Lower leg skin (tissue), 3 donors: ENCODE data around the gene KRT83.

Experiments used
- CTCF ChIP-seq, 3 donors: fragments of 450-650 bp; IDR thresholded peaks; one replicate each; pipeline ENCODE4 v1.5.1; 2016; ENCODE audit warnings: antibody characterized with exemption in 3 of 3, mild to moderate bottlenecking in 3 of 3, moderate library complexity in 2 of 3
- POLR2A ChIP-seq, 2 donors: fragments of 450-650 bp; IDR thresholded peaks; one replicate each; pipeline ENCODE4 v1.6.1; 2016 to 2017; ENCODE audit warnings: antibody characterized with exemption in 2 of 2, mild to moderate bottlenecking in 1 of 2, moderate library complexity in 1 of 2

- TF ChIP-seq CTCF (IDR thresholded peaks at IDR 0.05) (no peak), POLR2A (IDR thresholded peaks at IDR 0.05) (no peak)
Measured at GRCh38 chr12:52280796-52281560, 40.2 kb downstream of the KRT83 start.
